HG03378 (cell line): ENCODE results near the gene OFD1.

Source experiments
- ATAC-seq: cut with Tn5 transposase; IDR thresholded peaks from one replicate; pipeline ENCODE4 v1.9.1; 2021; ENCODE audit warnings: mild to moderate bottlenecking, moderate library complexity; ENCODE audit not compliant: unreplicated experiment

OFD1 gene, protein sequence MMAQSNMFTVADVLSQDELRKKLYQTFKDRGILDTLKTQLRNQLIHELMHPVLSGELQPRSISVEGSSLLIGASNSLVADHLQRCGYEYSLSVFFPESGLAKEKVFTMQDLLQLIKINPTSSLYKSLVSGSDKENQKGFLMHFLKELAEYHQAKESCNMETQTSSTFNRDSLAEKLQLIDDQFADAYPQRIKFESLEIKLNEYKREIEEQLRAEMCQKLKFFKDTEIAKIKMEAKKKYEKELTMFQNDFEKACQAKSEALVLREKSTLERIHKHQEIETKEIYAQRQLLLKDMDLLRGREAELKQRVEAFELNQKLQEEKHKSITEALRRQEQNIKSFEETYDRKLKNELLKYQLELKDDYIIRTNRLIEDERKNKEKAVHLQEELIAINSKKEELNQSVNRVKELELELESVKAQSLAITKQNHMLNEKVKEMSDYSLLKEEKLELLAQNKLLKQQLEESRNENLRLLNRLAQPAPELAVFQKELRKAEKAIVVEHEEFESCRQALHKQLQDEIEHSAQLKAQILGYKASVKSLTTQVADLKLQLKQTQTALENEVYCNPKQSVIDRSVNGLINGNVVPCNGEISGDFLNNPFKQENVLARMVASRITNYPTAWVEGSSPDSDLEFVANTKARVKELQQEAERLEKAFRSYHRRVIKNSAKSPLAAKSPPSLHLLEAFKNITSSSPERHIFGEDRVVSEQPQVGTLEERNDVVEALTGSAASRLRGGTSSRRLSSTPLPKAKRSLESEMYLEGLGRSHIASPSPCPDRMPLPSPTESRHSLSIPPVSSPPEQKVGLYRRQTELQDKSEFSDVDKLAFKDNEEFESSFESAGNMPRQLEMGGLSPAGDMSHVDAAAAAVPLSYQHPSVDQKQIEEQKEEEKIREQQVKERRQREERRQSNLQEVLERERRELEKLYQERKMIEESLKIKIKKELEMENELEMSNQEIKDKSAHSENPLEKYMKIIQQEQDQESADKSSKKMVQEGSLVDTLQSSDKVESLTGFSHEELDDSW

DNA sequence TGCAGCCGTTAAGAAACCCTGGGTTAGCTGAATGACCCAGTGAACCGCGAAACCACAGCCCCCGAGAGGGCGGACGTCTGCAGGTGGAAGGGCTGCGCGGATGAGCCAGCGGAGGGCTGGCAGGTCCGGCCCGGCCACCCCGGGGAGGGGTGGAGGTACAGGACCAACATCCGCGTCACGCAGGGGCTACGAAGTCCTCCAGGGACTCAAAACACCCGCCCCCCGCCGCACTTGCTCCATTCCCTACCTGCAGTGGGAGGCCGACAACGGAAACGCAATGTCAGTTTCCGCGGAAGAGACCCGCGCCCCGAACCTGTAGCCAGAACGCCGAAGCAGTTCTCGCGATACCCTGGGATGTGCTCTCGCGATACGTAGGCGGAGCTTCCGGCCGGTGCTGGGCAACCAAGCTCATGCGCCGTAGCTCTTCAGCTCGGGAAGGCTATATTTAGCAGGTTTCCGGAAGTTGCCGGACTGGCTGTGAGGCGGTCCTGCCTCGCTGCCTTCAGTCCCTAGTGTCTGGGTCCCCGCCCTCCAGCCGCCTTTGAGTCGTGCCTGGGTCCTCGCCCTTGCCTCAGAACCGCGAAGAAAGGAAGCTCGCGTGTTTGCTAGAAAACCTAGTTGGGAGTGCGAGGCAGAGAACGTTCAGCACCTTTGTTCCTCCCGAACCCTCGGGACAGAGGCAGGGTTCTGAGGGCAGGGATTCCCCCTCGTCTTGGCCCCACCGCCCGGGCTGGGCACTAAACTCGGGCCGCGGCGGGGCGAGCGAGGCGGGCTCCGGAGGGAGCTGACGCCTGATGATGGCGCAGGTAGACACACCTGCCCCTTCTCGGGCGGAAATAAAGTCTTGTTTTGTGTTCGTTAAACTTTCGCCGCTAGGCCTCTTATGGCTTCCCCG, at the start of gene OFD1, which contains the start of gene TRAPPC2:
Gene OFD1, plus strand, starts transcription at position 471 of the 895 bp plus-strand sequence. Its CDS starts 324 bp downstream, at position 795.
Gene TRAPPC2, minus strand, starts transcription at position 343 of the 895 bp plus-strand sequence. CDS start 14,657 bp downstream, outside the sequence.
- peak; percentile 89 for ATAC-seq

DNA sequence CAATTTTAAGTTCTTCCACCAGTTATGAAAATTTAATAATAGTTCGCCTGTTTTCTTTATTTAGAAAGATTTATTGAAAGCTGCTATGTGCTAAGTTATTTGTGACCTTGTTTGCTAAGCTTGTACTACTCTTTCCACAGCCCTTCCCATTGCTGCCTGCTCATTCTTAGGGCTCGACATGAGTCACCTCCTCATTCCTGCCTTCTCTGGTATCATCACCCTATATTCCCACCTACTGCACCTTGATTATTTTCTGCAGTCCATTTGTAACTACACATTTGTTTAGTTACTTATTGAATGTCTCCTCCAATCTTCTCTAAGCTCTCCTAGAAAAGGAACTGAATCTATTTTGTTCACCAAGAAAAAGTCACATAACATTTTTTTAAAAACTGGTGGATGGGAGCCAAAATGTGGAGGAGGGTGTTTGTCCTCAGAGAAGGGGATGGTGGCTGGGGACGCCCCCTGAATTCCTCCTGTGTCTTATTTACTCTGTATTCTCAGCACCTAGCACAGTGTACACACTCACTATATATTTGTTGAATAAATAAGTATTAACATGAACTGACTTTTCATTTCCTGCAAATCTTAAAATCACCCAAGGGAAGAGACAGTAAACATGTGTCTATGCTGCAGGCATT, 49.3 kb upstream of the OFD1 start:
- no peak for ATAC-seq

DNA sequence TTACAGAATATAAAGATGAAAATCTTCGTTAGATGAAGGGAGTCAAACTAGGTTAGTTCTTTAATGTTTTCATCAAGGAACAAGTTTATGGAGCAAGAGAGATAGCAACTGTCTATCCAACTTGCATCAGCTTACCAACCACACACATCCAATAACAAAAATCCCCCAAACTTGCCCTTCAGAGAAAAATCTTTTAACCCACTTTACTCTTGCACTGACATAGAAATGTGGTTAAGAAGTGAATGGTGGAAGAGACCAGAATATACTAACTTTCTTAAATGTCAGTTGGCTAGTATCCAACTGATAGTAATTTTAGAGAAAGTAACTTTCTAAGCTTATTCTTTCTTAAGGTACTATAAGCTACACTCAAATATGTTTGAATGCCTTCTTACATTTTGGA, 47.3 kb upstream of the OFD1 start:
- no peak for ATAC-seq

DNA sequence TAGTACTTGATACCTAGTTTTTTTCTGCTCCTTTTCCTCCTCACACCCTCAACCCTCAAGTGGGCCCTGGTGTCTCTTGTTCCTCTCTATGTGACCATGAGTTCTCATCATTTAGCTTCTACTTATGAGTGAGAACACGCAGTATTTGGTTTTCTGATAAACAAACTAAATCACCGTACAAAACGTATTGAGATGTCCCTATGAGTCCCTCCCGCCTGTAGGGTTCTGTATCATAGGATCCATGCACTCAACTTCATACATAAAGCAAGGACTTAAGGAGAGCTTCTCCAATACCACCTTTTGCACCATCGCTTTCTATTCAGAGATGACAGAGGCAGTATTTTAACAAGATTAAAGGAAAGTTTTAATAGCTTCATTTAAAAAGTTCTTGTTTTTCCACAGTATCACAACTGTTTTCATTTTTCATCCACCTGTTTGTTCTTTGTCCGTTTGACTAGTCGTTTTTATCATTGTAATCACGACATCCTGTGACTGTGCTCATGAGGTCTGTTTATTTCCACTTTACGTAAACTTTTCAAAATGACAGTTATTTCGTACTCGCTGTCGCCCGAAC, 46.1 kb upstream of the OFD1 start:
- ATAC-seq = no peak

DNA sequence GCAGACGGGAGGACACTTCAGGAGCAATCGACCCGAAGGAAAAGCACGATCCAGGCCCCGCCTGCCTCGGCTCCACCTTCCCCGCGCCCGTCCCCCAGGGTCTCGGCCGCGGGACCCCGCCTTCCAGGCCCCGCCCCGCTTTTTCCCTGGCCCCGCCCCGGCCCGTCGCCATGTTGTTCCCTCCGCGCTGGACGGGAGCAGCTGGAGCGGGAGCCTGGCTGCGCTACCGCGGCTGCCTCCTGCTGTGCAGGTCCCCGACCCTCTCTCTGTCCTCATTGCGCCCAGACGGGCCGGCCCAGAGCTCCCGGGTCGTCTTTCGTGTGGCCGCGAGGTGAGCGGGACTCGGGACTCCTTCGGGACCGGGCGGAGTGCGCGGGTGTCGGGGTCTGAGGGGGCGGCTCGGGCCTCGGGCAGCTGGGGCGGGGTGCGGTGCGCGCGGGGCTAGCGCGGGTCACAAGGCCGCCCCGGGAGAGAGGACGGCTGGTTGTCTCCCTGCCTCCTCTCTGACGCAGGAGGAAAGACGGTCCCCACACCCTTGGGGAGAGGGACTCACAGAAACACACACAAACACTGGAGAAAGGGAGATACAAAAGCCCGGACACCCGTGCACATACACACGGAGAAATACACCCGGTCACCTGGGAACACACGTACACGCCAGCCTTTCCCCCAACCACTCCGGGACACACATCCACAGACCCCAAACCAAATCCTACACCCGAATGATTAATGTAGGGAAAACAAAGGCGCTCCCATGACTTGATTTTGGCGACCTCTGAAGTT, 45.4 kb upstream of the OFD1 start, which contains the start of gene RAB9A:
Gene RAB9A, plus strand, starts transcription at position 171 of the 783 bp plus-strand sequence. CDS start 19,619 bp downstream, outside the sequence.
- peak; percentile 34 for ATAC-seq

DNA sequence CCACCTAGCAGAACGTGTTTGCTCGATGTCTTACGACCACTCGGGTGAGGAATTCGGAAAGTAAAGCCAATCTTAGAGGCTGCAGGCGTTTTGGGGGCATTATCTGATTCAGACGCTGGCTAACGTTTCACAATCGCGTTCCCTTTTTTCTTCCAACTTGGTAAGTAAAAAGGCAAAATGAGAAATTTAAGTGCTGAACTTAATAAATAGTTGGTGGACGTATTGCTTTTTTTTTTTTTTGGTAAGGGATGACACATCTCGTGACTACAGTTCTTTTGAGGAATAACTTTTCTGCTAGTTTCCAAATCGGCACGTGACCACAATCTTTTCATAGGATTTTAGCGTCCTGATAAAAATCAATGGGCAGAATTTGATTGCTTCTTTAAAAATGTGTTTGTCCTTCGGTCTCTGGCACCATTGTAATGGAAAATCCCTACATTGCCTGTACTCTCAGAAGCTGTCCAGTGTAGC, 44.8 kb upstream of the OFD1 start:
- ATAC-seq = no peak

DNA sequence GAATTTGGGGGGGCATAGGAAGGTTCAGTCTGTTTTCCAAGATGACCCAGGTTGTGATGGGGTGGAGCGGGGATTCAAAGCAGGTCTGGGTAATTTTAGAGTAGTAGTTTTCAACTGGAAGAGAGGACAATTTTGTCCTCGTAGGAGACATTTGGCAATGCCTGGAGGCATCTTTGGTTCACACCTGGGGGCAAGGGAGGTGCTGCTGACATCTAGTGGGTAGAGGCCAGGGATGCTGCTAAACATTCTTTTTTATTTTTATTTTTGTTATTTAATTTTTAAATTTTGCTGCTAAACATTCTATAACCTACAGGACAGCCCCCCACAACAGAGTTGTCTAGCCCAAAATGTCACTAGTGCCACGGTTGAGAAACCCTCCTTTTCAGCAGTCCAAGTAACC, 43.7 kb upstream of the OFD1 start:
- no peak for ATAC-seq

DNA sequence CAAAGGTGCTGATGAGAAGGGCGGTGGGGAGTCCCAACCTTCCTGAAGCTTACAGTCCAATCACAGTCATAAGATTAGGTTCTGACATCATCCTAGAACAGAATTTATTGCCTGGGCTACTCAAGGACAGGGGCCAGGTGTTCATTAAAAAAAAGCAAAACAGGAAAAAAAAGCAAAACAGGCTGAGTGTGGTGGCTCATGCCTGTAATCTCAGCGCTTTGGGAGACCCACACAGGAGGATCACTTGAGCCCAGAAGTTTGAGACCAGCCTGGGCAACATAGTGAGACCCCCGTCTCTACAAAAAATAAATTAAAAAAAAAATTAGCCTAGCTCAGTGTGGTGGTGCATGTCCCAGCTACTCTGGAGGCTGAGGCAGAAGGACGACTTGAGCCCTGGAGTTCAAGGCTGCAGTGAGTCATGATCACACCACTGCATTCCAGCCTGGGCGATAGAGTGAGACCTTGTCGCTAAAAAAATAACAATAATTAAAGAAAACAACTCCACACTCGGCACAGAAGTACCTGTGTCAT, 42.6 kb upstream of the OFD1 start:
- no peak for ATAC-seq

DNA sequence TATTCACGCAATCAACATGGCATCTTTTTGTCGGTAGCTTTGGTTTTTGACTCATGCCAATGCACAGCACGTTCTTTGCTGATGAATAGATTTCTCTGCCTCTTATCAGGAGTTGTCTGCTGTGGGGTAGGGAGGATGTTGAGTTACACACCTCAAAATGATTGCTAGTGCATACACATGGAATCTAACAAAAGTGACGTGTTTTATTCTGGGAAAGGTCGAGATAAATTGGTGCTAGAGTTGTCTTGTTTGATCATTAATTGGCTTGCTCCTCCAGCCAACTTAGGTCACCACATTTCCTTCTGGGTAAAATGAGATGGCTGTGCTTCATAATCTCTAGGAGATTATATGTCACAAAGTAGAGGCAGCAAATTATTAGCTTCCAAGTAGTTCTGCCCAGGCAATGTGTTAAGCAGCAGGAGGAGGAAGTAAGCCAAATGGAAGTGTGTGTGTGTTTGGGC, 41.7 kb upstream of the OFD1 start:
- ATAC-seq = no peak

DNA sequence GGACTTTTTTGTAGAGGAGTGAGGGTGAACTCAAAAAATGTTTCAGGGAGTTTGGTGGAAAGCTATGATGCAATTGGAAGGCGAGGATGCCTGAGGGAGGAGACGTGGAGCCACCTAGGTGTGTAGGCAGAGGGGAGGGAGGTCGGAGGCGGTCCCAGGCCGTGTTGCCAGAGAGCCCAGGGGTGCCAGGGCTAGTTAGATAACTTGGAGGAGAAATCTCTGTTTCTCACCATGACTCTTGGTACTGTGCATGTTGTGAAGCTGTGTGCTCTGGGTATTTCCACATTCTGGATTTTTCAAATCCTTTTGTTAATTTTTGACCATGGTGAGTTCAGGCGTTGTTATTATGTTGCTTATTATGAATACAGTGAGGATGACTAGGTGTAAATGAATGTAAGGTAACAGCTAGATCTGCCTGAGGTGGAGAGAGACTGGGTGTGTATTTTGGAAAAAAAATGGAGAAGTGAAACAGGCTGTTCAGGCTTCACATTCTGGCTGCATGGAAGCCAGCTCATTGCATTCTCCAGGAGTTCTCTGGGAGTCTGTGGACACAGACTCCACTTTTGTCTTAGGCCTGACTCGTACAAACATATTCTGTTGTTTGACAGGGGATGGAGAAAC, 41.1 kb upstream of the OFD1 start:
- ATAC-seq = no peak

DNA sequence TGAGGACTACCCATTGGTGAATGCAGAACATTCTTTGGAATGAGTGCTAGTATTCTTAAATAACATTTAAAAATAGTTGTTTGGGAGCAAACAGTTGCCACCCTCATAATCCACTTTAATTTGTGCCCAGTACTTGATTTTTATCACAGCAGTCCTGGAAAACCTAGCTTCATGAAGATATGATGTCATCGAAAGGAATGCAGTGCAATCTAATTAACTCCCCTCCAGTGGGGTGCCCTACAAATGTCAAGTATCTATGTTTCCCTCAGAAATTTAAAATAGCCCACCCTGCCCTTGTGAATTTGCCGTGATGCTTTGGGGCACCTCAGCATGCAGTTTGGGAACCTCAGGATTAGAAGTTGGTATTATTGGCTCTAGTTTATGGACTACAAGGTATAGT, 40.2 kb upstream of the OFD1 start:
- ATAC-seq = no peak

DNA sequence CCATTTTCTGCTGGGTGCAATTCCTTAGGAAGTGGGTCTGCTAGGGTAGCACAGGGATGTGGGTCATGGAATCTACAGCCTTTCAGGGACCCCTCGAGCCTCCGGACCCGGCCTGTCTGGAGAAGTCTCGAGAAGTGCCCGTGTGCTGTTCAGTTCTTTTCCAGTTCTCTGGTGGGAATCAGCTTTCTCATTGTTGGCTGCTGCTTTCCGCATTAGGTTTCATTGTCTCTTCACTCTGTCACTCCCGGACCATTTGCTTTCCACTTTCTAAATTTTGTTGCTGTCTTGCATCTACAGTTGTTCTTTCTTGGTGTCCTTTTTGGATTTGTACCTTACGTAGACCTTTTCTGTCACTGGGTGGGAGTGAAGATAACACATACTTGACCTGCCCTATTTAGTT, 39.6 kb upstream of the OFD1 start:
- no peak for ATAC-seq

DNA sequence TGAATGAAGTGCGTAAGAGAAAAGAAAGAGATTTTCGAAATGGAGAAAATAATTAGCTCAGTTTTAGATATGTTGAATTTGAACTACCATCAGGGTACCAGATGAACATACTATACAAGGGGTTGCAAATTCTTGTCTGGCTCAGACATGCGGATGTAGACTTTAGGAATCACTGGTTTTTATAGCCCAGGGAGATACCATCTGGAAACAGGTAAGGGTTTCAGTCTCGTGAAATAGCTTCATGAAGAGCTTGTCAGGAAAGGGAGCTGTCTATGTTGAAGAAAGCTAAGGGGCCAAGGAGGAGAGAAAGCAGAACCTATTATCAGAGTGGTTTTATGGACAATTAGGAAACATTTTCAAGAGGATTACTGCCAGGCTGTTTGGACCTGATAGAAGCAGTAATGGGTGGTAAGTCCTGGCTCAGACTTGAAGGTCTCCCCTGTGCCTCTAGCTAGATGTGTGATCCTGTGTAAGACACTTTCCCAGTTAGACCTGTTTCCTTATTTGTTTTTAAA, 38.9 kb upstream of the OFD1 start:
- ATAC-seq = no peak

DNA sequence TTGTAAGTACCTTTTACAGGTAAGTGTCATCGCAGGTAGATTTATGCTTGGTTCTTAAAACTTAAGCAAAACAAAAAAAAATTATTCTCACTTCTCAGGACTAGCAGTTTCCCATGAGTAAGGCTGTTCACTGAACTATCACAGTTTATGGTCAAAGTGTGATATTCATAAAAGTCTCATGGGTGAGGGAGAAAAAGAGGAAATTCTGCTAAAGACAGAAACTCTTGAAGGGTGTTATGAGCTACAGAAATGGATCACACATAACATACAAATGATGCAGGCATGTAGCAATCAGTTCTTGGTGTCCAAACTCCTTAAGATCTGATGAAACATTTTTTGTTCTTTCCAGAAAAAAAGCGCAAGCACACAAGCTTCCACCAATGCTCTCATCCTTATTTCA, 37.1 kb upstream of the OFD1 start:
- peak; percentile 63 for ATAC-seq

DNA sequence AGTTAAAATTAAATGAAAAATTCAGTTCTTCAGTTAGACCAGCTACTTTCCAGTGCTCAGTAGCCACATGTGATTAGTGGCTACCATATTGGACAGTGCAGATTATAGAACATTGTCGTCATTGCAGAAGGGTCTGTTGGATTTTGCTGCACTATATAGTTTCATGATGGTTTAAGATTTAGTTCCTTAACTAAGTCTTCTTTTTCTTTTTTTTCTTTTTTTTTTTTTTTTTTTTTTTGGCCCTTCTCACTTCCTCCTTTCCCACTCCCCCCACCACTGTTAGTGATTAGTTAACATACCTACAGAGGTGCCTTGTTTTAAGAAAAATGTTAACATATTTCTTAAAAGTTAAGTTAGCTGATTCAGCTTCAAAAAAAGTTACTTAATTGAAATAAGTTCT, 36.6 kb upstream of the OFD1 start:
- ATAC-seq = no peak

DNA sequence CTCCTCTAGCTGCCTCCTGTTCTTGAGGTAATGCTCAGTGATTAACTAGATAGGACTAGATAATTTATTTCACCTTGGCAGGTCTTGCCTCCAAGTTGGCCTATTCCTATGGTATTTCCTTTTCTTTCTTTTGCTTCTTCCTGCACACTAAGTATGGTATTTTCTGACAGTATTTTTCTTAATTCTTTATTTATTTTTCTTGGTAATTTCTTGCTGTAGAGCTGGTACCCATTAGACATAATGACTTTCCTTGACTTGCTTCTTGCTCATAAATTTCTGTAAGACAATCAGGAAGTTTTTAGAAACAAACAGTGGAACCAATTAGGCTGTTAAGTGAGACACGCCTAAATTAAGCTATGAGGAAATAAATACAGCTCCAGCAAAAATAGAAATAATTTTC, 36.1 kb upstream of the OFD1 start:
- no peak for ATAC-seq

DNA sequence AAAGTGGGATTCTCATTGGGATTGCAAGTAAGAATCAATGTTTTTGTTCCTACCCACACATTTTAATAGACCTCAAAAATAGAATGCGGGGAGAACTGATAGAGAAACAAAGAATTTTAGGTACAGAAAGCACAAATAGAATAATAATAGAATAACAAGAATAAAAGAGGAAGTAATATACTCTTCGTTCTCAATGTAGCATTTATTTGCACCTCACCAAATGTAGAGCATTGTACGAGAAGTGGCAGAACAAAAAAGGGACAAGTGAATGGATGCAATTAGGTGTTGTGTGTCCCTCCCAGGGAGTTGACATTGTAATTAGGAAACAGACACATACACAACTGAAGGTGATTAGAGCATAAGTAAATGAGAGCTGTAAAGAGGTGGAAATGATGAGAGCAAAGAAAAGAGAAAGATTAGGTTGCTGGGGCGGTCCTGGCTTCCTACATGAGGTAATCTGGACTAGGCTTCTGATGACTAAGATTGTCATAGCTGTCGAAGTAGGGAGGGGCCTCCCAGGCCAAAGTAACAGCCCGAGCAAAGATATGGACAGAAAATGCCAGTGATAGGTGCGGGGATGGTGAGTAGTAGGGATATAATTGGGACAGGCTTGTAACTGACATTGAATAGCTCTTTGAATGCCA, 35.2 kb upstream of the OFD1 start:
- no peak for ATAC-seq
